Right forelimb (tissue), 1 donor: ENCODE measurements around the gene UQCC5.

Experiments used
- DNase-seq: peaks from one replicate; pipeline ENCODE4 v3.0.0-alpha.2; 2018

Gene UQCC5

GRCh38 chr3:52572221-52572620, 35.8 kb downstream of the UQCC5 start:
- no peak for DNase-seq

GRCh38 chr3:52574056-52574965, 37.9 kb downstream of the UQCC5 start:
- DNase-seq, result no peak
